ENCODE measurements around the gene ITGAD.

DNA sequence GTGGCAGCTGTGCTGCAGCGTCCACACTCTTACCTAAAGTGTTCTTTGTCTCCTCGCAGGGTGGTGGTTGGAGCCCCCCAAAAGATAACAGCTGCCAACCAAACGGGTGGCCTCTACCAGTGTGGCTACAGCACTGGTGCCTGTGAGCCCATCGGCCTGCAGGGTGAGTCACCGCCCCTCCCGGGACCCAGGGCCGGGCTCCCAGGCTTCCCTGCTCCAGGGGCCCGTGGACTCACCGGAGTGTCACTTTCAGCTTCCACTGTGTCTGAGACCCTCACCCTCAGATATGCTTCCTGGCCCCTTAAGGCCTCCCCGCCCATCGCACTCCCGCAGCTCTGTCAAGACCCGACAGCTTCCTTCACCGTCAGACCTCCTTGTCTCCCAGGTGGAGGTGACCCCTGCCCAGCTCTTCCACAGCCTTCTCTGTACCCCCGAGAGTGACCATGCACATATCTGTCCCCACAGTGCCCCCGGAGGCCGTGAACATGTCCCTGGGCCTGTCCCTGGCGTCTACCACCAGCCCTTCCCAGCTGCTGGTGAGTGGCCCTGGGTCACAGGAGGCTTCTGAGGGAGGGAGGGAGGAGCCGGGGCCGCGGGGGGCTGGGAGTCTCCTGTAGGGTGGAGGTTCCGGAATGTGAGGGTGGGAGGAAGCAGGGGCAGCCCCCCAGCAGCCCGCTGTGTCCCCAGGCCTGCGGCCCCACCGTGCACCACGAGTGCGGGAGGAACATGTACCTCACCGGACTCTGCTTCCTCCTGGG is 36.4 kb upstream of the ITGAD start:
- TF ChIP-seq YY1 (IDR thresholded peaks at IDR 0.05; ENCODE audit: insufficient read depth, insufficient read length) (no peak), ZNF274 (IDR thresholded peaks at IDR 0.05; ENCODE audit: low read depth, low read length) (no peak), SUZ12 (IDR thresholded peaks at IDR 0.05; ENCODE audit: extremely low read depth, insufficient read depth, insufficient read length) (no peak)

All from NT2/D1 (cell line).